Sigmoid colon (tissue), 7 donors: ENCODE data around the gene ALDH4A1. TPM values are rescaled to one million over a fixed set of nuclear protein-coding genes. Genes with fewer than 3 reads are reported as not detected.

Source experiments
- DNase-seq: peaks from one replicate; pipeline ENCODE4 v3.0.0-alpha.2; 2019
- H3K27ac ChIP-seq, 4 donors: fragments of 200-600 bp; sonication (generic); one replicate each; pipeline ENCODE4 v1.5.1; 2016 to 2019; ENCODE audit warnings: mild to moderate bottlenecking in 1 of 4
- H3K27me3 ChIP-seq, 3 donors: fragments of 200-600 bp; sonication (generic); one replicate each; pipeline ENCODE4 v1.5.1; 2019; ENCODE audit warnings: mild to moderate bottlenecking in 1 of 3
- H3K36me3 ChIP-seq, 4 donors: fragments of 200-600 bp; sonication (generic); one replicate each; pipeline ENCODE4 v1.5.1; 2016 to 2019
- H3K4me1 ChIP-seq, 4 donors: fragments of 200-600 bp; sonication (generic); one replicate each; pipeline ENCODE4 v1.5.1; 2017 to 2019
- H3K4me3 ChIP-seq, 4 donors: fragments of 200-600 bp; sonication (generic); one replicate each; pipeline ENCODE4 v1.5.1; 2017 to 2019; ENCODE audit warnings: mild to moderate bottlenecking in 2 of 4, moderate library complexity in 1 of 4
- H3K9me3 ChIP-seq, 4 donors: fragments of 200-600 bp in 3 of 4; sonication (generic) in 3 of 4; one replicate each; pipeline versions ENCODE4 v1.5.1 to v1.6.1; 2013 to 2019
- EP300 ChIP-seq, 4 donors: sonication (generic); formaldehyde crosslinking; IDR thresholded peaks; one replicate each; pipeline ENCODE4 v1.6.1; 2017; ENCODE audit warnings: antibody characterized with exemption in 4 of 4
- POLR2A ChIP-seq, 2 donors: fragments of 450-650 bp; IDR thresholded peaks; one replicate each; pipeline ENCODE4 v1.6.1; 2016; ENCODE audit warnings: antibody characterized with exemption in 2 of 2, mild to moderate bottlenecking in 2 of 2, moderate library complexity in 2 of 2
- POLR2AphosphoS5 ChIP-seq, 4 donors: sonication (generic); formaldehyde crosslinking; IDR thresholded peaks; one replicate each; pipeline ENCODE4 v1.6.1; 2017; ENCODE audit warnings: antibody characterized with exemption in 4 of 4
- WGBS, 2 donors: extraction: QIAGEN DNeasy Blood & Tissue Kit; methylation state at CpG; one replicate each; pipeline ENCODE4 v1.1.7; 2013; 5-methylcytosine and 5-hydroxymethylcytosine counted together
- intact Hi-C: fragments of 100-400 bp; cut with DNase I; formaldehyde crosslinking; loops from one replicate; pipeline ENCODE4 v1.15.1; 2023
- polyA plus RNA-seq, 3 donors: library from polyadenylated mRNA; stranded (reverse); fragments of 200-250 nt; gene quantifications; one replicate each; pipeline ENCODE4 v1.2.3, GENCODE V29; 2013
- total RNA-seq, 4 donors: library from RNA; depleted of rRNA; stranded (reverse); fragments of >200 nt; gene quantifications; one replicate each; pipeline ENCODE4 v1.1.0, GENCODE V29; 2016
- TF ChIP-seq, protein P1 (sequence below), 4 experiments: fragments of 450-650 bp in 3 of 4; fragments of 200-600 bp in 1 of 4; IDR thresholded peaks; one replicate each; pipeline ENCODE4 v1.5.1; 2016 to 2019; ENCODE audit warnings: antibody characterized with exemption in 4 of 4, mild to moderate bottlenecking in 3 of 4, moderate library complexity in 2 of 4
- donor health status: healthy with polysubstance abuse.
- donor health status: Bipolar disorder and iron deficiency.
- donor health status: healthy.

Gene ALDH4A1
- total and polyA plus RNA-seq, 7 donors, result 2.4 to 12.8 (median 7.2) TPM

DNA sequence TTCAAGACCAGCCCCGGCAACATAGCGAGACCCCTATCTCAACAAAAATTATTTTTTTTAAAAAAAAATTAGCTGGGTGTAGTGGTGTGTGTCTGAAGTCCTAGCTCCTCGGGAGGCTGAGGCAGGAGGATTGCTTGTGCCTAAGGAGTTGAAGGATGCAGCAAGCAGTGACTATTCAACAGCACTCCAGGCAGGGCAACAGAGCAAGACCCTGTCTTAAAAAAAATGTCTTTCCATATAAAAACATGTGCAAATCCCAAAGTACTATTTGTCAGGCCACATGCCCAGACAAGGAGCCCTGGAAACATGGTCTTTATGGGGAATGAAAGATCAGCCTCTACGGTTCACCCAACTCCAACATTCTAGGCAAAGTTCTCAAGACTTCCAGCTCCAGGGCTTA, 40.8 kb upstream of the ALDH4A1 start:
- Histone ChIP-seq H3K4me1 (peaks cover 0 to 99% (median 93%) of the 10 kb centered on the region in 4 donors), H3K4me3 (no peak overlapping the region), H3K27me3 (no peaks in the 10 kb centered on the region), H3K36me3 (no peaks in the 10 kb centered on the region), H3K9me3 (no peaks in the 10 kb centered on the region), H3K27ac (peak overlapping the region in 1 of 4 donors; percentile 94)
- TF ChIP-seq POLR2AphosphoS5 (IDR thresholded peaks at IDR 0.05), result no peak
- TF ChIP-seq POLR2A (IDR thresholded peaks at IDR 0.05), result no peak
- no peak for TF ChIP-seq EP300 (IDR thresholded peaks at IDR 0.05)
- TF ChIP-seq, protein P1, sequence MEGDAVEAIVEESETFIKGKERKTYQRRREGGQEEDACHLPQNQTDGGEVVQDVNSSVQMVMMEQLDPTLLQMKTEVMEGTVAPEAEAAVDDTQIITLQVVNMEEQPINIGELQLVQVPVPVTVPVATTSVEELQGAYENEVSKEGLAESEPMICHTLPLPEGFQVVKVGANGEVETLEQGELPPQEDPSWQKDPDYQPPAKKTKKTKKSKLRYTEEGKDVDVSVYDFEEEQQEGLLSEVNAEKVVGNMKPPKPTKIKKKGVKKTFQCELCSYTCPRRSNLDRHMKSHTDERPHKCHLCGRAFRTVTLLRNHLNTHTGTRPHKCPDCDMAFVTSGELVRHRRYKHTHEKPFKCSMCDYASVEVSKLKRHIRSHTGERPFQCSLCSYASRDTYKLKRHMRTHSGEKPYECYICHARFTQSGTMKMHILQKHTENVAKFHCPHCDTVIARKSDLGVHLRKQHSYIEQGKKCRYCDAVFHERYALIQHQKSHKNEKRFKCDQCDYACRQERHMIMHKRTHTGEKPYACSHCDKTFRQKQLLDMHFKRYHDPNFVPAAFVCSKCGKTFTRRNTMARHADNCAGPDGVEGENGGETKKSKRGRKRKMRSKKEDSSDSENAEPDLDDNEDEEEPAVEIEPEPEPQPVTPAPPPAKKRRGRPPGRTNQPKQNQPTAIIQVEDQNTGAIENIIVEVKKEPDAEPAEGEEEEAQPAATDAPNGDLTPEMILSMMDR (IDR thresholded peaks at IDR 0.05), result no peak
- WGBS, 2 donors, result 95 to 96% methylated on average over 4 of the region's 4 CpGs
- intact Hi-C loops, result no loop called here
- DNase-seq, result no peak

DNA sequence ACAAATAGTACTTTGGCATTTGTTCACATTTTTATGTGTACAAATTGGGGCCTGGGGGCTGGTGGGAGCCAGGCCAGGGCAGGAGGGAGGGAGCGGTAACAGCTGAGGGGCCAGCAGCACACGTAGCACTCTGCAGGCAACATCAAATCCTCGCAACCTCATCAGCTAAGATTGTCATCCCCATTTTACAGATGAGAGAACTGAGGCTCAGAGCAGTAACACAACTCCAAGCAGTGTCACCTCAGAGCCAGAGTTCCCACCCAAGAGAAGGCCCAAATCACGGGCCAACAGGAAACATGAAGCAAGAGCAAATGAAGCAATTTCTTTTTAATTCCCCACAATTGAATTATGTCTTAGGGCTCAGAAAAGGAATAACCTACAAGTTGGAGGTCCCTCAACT, 40.0 kb upstream of the ALDH4A1 start:
- Histone ChIP-seq H3K4me3 (no peak overlapping the region), H3K27ac (peak overlapping the region; percentile 35 to 94 (median 50)), H3K4me1 (peaks cover 0 to 99% (median 90%) of the 10 kb centered on the region in 4 donors), H3K36me3 (no peaks in the 10 kb centered on the region), H3K9me3 (no peaks in the 10 kb centered on the region), H3K27me3 (no peaks in the 10 kb centered on the region)
- 90 to 91% methylated on average over 4 of the region's 4 CpGs for WGBS, 2 donors
- intact Hi-C loops, result no loop called here
- TF ChIP-seq EP300 (IDR thresholded peaks at IDR 0.05), result no peak
- no peak for TF ChIP-seq POLR2A (IDR thresholded peaks at IDR 0.05)
- TF ChIP-seq POLR2AphosphoS5 (IDR thresholded peaks at IDR 0.05), result no peak
- TF ChIP-seq, protein P1 (IDR thresholded peaks at IDR 0.05), result no peak
- no peak for DNase-seq

DNA sequence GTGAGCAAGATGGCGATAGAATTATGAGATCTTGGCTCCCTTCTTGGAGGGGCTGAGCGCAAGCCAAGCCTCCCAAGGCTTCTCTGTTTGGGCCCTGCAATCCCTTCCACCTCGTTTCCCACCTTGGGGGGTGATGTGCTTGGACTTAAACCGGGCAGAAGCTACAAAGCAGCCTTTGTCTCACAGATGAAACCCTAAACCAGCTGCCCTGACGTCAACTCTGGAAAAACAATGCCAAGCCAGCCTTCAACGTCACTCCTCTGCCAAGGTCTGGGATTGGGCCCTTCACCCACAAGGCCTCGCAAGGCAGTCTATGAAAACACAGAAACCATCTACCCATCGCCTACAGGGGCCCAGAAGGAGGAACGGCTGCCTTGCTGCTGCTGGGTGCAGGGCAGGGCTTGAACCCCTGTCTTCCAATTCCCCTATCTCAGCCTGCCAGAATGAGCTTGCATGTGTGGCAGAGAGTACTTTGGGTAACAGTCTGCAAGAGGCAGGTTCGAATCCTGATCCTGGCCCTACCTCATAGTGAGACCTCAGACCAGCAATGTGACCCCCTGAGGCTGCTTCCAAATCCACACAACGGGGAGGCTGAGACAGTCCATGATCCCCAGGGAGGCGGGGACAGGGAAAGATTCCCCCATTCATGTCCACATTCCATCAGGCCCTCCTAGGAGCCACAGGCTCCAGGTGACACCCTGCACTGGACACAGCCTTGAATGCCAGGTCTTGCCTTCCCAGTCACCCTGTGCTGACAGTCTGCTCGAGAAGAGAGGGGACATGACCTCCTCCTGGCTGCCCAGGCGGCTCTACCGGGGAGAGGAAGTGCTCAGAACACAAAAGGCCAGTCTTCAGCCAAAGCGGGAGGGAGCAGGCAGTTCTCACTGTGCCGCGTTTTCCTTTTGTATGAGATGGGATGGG, 39.1 kb upstream of the ALDH4A1 start:
- TF ChIP-seq POLR2A (IDR thresholded peaks at IDR 0.05) (no peak), POLR2AphosphoS5 (IDR thresholded peaks at IDR 0.05) (peak in 1 of 4 donors; percentile 55)
- intact Hi-C loops, result loop anchor here (2.0 kb wide), 1 partner anchor 17 kb away; no protein-coding TSS in a partner anchor
- Histone ChIP-seq H3K27me3 (no peaks in the 10 kb centered on the region), H3K9me3 (no peaks in the 10 kb centered on the region), H3K36me3 (no peaks in the 10 kb centered on the region), H3K4me3 (no peak overlapping the region), H3K4me1 (peaks cover 0 to 99% (median 90%) of the 10 kb centered on the region in 4 donors), H3K27ac (peak overlapping the region; percentile 35 to 94 (median 50))
- DNase-seq, result no peak
- WGBS, 2 donors, result 70 to 80% methylated on average over 18 of the region's 18 CpGs

DNA sequence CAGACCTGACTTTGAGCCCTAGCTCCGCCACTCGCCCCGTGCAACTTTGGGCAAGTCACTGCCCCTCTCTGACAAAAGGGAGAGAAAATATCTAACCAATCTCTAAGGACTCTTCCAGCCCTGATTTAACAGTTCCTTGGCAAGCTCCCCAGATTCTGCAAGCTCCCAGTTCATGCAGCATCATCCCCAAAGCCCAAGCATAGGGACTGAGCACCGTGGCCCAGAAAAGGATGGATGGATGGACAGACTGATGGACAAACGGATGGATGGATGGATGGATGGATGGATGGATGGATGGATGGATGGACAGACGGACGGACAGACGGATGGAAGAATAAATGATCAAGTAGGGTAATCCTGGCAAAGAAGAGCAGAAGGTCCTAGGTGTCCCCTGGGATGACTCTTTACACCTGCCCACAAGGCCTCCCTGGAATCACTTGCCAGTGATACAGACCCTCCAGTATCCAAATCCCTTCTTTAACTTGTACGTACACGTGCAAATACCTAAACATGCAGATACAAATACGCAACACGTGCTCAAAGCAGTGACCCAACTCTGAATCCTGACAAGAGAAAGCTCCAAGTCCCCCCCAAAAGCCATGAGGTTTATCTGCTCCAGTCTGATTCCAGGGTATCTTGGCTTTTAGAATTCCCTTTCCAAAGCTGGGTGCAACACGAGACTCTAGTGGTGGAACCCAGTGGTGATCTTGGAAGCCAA, 38.1 kb upstream of the ALDH4A1 start:
- intact Hi-C loops, result loop anchor here (2.0 kb wide), 1 partner anchor 16 kb away; no protein-coding TSS in a partner anchor
- TF ChIP-seq, protein P1 (IDR thresholded peaks at IDR 0.05), result no peak
- no peak for TF ChIP-seq POLR2AphosphoS5 (IDR thresholded peaks at IDR 0.05)
- TF ChIP-seq POLR2A (IDR thresholded peaks at IDR 0.05), result no peak
- TF ChIP-seq EP300 (IDR thresholded peaks at IDR 0.05), result no peak
- peak overlapping the region in 3 of 4 donors; percentile 43 to 94 (median 56) for H3K27ac ChIP-seq
- no peak for DNase-seq
- H3K9me3 ChIP-seq, result no peaks in the 10 kb centered on the region
- no peak overlapping the region for H3K4me3 ChIP-seq
- H3K4me1 ChIP-seq, result peaks cover 0 to 93% (median 85%) of the 10 kb centered on the region in 4 donors
- WGBS, 2 donors, result 89 to 92% methylated on average over 13 of the region's 13 CpGs
- no peaks in the 10 kb centered on the region for H3K27me3 ChIP-seq
- no peaks in the 10 kb centered on the region for H3K36me3 ChIP-seq
